Stimulated activated CD4-positive, alpha-beta T cell treated with anti-CD3 and anti-CD28 coated beads, Interleukin-1b, Interleukin-23, amount 100 ng/mL, for 4 hours (primary cell): ENCODE measurements around the gene USP26.
"Not testable (repeated sequence)": the region's sequence is repeated elsewhere in the genome, so short reads cannot be mapped to it uniquely, and the experiment has no call there.

Experiments used
- DNase-seq, 2 donors: peaks; one replicate each; pipeline ENCODE4 v3.0.0-alpha.2; 2020; ENCODE audit warnings: low read depth in 2 of 2

Gene USP26

GRCh38 chrX:133097031-133097430 is at the start of gene USP26:
TSS of gene USP26 (minus strand) at chrX:133097109. CDS start at chrX:133028220, 68,889 bp downstream.
- no peak for DNase-seq

- no peak for DNase-seq
Observed at GRCh38 chrX:133134282-133134681, 37.4 kb upstream of the USP26 start.

- DNase-seq = no peak
Observed at GRCh38 chrX:133120406-133120805, 23.5 kb upstream of the USP26 start.

- DNase-seq = no peak
Observed at GRCh38 chrX:133094098-133094731, 2.7 kb downstream of the USP26 start.

GRCh38 chrX:133090236-133090809 is 6.6 kb downstream of the USP26 start:
- DNase-seq = no peak

GRCh38 chrX:133089411-133089810 is 7.5 kb downstream of the USP26 start:
- DNase-seq = no peak

- no peak for DNase-seq
Observed at GRCh38 chrX:133085785-133086184, 11.1 kb downstream of the USP26 start.

- DNase-seq = not testable (repeated sequence)
Observed at GRCh38 chrX:133085056-133085455, 11.9 kb downstream of the USP26 start.

- DNase-seq = no peak
Observed at GRCh38 chrX:133083899-133084298, 13.0 kb downstream of the USP26 start.

GRCh38 chrX:133081990-133082389 is 14.9 kb downstream of the USP26 start:
- no peak for DNase-seq

GRCh38 chrX:133077856-133078255 is 19.1 kb downstream of the USP26 start:
- not testable (repeated sequence) for DNase-seq

- DNase-seq = no peak
Observed at GRCh38 chrX:133072566-133072965, 24.3 kb downstream of the USP26 start.

- no peak for DNase-seq
Observed at GRCh38 chrX:133068461-133068860, 28.4 kb downstream of the USP26 start.

GRCh38 chrX:133056341-133056740 is 40.6 kb downstream of the USP26 start:
- no peak for DNase-seq

- DNase-seq = no peak
Observed at GRCh38 chrX:133054761-133055405, 42.0 kb downstream of the USP26 start.

- DNase-seq = no peak
Observed at GRCh38 chrX:133053861-133054598, 42.9 kb downstream of the USP26 start.

- DNase-seq = no peak
Observed at GRCh38 chrX:133048751-133049150, 48.2 kb downstream of the USP26 start.

- no peak for DNase-seq
Observed at GRCh38 chrX:133046601-133047000, 50.3 kb downstream of the USP26 start.

- no peak for DNase-seq
Observed at GRCh38 chrX:133045986-133046385, 50.9 kb downstream of the USP26 start.

- not testable (repeated sequence) for DNase-seq
Observed at GRCh38 chrX:133044145-133044786, 52.6 kb downstream of the USP26 start.

GRCh38 chrX:133042260-133042659 is 54.6 kb downstream of the USP26 start:
- DNase-seq = no peak

GRCh38 chrX:133033010-133033409 is 63.9 kb downstream of the USP26 start:
- no peak for DNase-seq
